KMS-11 (cell line): ENCODE results near the gene TMEM231.

Source experiments
- H2AFZ ChIP-seq: fragments of 200-600 bp; sonication (generic); 2 replicates; pipeline ENCODE4 v1.6.1; 2016; ENCODE audit warnings: antibody characterized with exemption, mixed run types, low read depth
- H3K27ac ChIP-seq: fragments of 200-600 bp; sonication (generic); 2 replicates; pipeline ENCODE4 v1.6.1; 2016; ENCODE audit warnings: mild to moderate bottlenecking, mixed run types
- H3K27me3 ChIP-seq: fragments of 200-600 bp; sonication (generic); 2 replicates; pipeline ENCODE4 v1.6.1; 2017; ENCODE audit warnings: mild to moderate bottlenecking, low read depth, mixed run types, moderate library complexity; ENCODE audit not compliant: insufficient read depth
- H3K36me3 ChIP-seq: fragments of 200-600 bp; sonication (generic); 2 replicates; pipeline ENCODE4 v1.6.1; 2017; ENCODE audit warnings: mild to moderate bottlenecking, mixed run types; ENCODE audit not compliant: insufficient read depth
- H3K4me1 ChIP-seq: fragments of 200-600 bp; sonication (generic); 2 replicates; pipeline ENCODE4 v1.6.1; 2016; ENCODE audit warnings: mild to moderate bottlenecking, low read depth, mixed run types; ENCODE audit not compliant: poor library complexity, severe bottlenecking
- H3K4me2 ChIP-seq: fragments of 200-600 bp; sonication (generic); 2 replicates; pipeline ENCODE4 v1.7.0; 2016; ENCODE audit warnings: mild to moderate bottlenecking, mixed run types
- H3K4me3 ChIP-seq: fragments of 200-600 bp; sonication (generic); IDR thresholded peaks from 2 replicates; pipeline ENCODE4 v1.6.1; 2017; ENCODE audit warnings: low read depth, low read length, mixed read lengths; ENCODE audit not compliant: insufficient read depth
- H3K79me2 ChIP-seq: fragments of 200-600 bp; sonication (generic); 2 replicates; pipeline ENCODE4 v1.6.1; 2016; ENCODE audit warnings: low read depth, mixed run types; ENCODE audit not compliant: insufficient read depth
- H3K9ac ChIP-seq: fragments of 200-600 bp; sonication (generic); 2 replicates; pipeline ENCODE4 v1.6.1; 2016; ENCODE audit warnings: mild to moderate bottlenecking, mixed run types
- H4K20me1 ChIP-seq: fragments of 200-600 bp; sonication (generic); 2 replicates; pipeline ENCODE4 v1.6.1; 2016; ENCODE audit warnings: mild to moderate bottlenecking, mixed run types; ENCODE audit not compliant: insufficient read depth
- CTCF ChIP-seq: fragments of 200-600 bp; sonication (generic); conservative IDR thresholded peaks from 2 replicates; pipeline ENCODE4 v1.6.1; 2017; ENCODE audit warnings: low read depth, mild to moderate bottlenecking, antibody characterized with exemption, low read length, moderate library complexity, mixed read lengths

Gene TMEM231

GRCh38 chr16:75534560-75535205, 21.4 kb downstream of the TMEM231 start:
- TF ChIP-seq CTCF: no peak
- Histone ChIP-seq H3K4me2 (no peak overlapping the region), H4K20me1 (no peaks in the 10 kb centered on the region), H3K4me3 (no peak overlapping the region), H3K9ac (no peak overlapping the region), H3K79me2 (no peaks in the 10 kb centered on the region), H3K4me1 (no peaks in the 10 kb centered on the region), H3K27ac (no peak overlapping the region), H2AFZ (no peak overlapping the region), H3K36me3 (no peaks in the 10 kb centered on the region), H3K27me3 (no peaks in the 10 kb centered on the region)

DNA sequence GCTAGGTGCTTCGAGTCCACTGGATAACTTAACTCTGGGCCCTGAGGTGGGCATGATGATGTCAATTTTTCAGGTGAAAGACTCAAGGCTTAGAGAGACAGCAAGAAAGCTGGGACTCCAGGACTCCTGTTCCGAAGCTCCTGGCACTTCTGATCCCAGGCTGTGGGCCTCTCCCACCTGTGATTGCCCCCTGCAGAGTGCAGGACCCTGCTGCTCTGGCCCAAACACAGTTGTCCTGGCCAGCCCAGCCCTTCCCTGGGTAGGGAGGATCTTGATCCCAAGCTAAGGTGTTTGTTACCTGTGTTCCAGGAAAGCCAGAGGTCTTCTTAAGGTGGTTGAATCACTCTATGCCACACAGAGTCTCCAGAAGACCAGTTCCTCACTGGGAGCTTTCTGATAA, 23.3 kb downstream of the TMEM231 start:
- Histone ChIP-seq H4K20me1 (no peaks in the 10 kb centered on the region), H3K36me3 (no peaks in the 10 kb centered on the region), H3K27ac (no peak overlapping the region), H3K9ac (no peak overlapping the region), H3K79me2 (no peaks in the 10 kb centered on the region), H3K4me1 (no peaks in the 10 kb centered on the region), H3K27me3 (no peaks in the 10 kb centered on the region), H3K4me2 (no peak overlapping the region), H3K4me3 (no peak overlapping the region), H2AFZ (no peak overlapping the region)
- TF ChIP-seq CTCF: no peak

DNA sequence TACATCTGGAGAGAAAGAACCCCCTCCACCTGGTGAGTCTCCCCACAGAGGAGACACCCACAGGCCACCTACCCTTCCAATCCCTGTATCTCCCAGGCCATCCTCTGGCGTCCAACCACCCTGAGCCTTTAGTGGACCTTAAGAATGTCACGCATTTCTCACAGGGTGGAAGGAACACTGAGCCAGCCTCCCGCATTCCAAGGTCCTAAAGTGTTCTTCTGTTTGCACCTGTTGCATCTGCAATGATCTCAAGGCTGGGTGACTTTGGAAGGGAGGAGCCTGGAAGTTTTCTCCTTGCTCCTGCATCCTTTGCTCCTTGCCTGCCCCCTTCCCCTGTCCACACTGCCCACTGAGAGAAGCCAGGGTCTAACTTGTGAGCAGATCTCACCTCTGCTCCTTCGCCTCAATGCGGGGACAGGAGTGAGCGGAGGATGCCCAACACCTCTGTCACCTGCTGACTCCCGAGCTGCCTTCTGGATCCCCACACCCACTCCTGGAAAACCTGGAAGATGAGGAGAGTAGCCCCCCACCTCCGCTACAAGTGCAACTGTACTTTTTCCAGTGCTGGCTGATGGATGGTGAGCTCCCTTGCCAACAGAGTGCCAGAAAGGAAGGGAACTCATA, 23.8 kb downstream of the TMEM231 start:
- TF ChIP-seq CTCF: no peak
- Histone ChIP-seq H3K79me2 (no peaks in the 10 kb centered on the region), H2AFZ (no peak overlapping the region), H3K4me2 (no peak overlapping the region), H3K36me3 (no peaks in the 10 kb centered on the region), H3K27me3 (no peaks in the 10 kb centered on the region), H3K4me1 (no peaks in the 10 kb centered on the region), H3K4me3 (no peak overlapping the region), H3K27ac (no peak overlapping the region), H4K20me1 (no peaks in the 10 kb centered on the region), H3K9ac (no peak overlapping the region)

DNA sequence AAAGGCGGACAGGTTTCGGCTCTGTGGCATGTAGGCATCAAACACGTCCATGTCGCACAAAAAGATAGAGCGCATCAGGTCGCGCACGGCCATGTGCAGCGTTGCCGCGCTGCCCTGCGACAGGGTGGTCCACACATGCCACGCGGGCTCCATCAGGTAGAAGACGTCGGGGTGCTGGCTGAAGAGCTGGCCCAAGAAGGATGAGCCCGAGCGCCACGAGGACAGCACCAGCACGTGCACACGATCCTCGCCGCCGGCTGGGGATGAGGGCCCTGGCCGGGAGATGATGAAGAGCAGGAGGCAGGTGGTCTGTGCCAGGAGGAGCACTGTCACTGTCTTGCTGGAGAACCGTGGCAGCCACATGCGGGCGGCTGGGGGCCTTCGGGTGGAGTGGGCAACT, 26.1 kb downstream of the TMEM231 start:
- H3K79me2 ChIP-seq: no peaks in the 10 kb centered on the region
- no peak overlapping the region for H3K27ac ChIP-seq
- H4K20me1 ChIP-seq: no peaks in the 10 kb centered on the region
- H3K4me1 ChIP-seq: no peaks in the 10 kb centered on the region
- no peak overlapping the region for H2AFZ ChIP-seq
- H3K9ac ChIP-seq: no peak overlapping the region
- H3K36me3 ChIP-seq: no peaks in the 10 kb centered on the region
- H3K4me2 ChIP-seq: no peak overlapping the region
- no peaks in the 10 kb centered on the region for H3K27me3 ChIP-seq
- no peak overlapping the region for H3K4me3 ChIP-seq
- TF ChIP-seq CTCF: no peak
